H9 (cell line): Measurements from ENCODE around the gene NCEH1. TPM values are rescaled to one million over a fixed set of nuclear protein-coding genes. Genes with fewer than 3 reads are reported as not detected.

Experiments used
- DNase-seq: peaks from one replicate; pipeline ENCODE4 v3.0.0-alpha.2; 2017
- H2AFZ ChIP-seq: one replicate; pipeline ENCODE4 v1.6.1; 2013; ENCODE audit warnings: mild to moderate bottlenecking, low read length, control low read depth, moderate library complexity
- H2AK5ac ChIP-seq: 2 replicates; pipeline ENCODE4 v1.6.1; 2013; ENCODE audit warnings: low read length, control low read depth, mixed read lengths; ENCODE audit not compliant: insufficient read length
- H2BK120ac ChIP-seq: one replicate; pipeline ENCODE4 v1.6.1; 2013; ENCODE audit warnings: low read depth, mild to moderate bottlenecking, low read length, control low read depth, inconsistent platforms; ENCODE audit not compliant: poor library complexity, severe bottlenecking
- H2BK12ac ChIP-seq: 2 replicates; pipeline ENCODE4 v1.6.1; 2013; ENCODE audit warnings: low read length, control low read depth, mixed read lengths, low read depth; ENCODE audit not compliant: insufficient read length
- H2BK15ac ChIP-seq: 2 replicates; pipeline ENCODE4 v1.6.1; 2013; ENCODE audit warnings: low read depth, low read length, control low read depth
- H2BK20ac ChIP-seq: one replicate; pipeline ENCODE4 v1.6.1; 2013; ENCODE audit warnings: low read depth, mild to moderate bottlenecking, low read length, control low read depth, inconsistent platforms; ENCODE audit not compliant: poor library complexity, severe bottlenecking
- H2BK5ac ChIP-seq: 2 replicates; pipeline ENCODE4 v1.6.1; 2013; ENCODE audit warnings: low read length, control low read depth, mixed read lengths; ENCODE audit not compliant: insufficient read length
- H3K14ac ChIP-seq: 2 replicates; pipeline ENCODE4 v1.6.1; 2013; ENCODE audit warnings: low read length, control low read depth; ENCODE audit not compliant: insufficient read depth
- H3K18ac ChIP-seq: 2 replicates; pipeline ENCODE4 v1.6.1; 2013; ENCODE audit warnings: low read depth, mild to moderate bottlenecking, mixed read lengths, low read length, control low read depth; ENCODE audit not compliant: insufficient read length
- H3K23ac ChIP-seq: 2 replicates; pipeline ENCODE4 v1.6.1; 2013; ENCODE audit warnings: low read length, control low read depth, mixed read lengths, low read depth; ENCODE audit not compliant: insufficient read length
- H3K23me2 ChIP-seq: 2 replicates; pipeline ENCODE4 v1.6.1; 2013; ENCODE audit warnings: low read depth, mild to moderate bottlenecking, mixed read lengths, low read length, control low read depth; ENCODE audit not compliant: insufficient read length, poor library complexity, severe bottlenecking
- H3K27ac ChIP-seq: 2 replicates; pipeline ENCODE4 v1.5.1; 2013; ENCODE audit warnings: low read length, control low read depth, mixed read lengths, low read depth; ENCODE audit not compliant: insufficient read length
- H3K27me3 ChIP-seq: 2 replicates; pipeline ENCODE4 v1.6.1; 2013; ENCODE audit warnings: low read length, control low read depth, inconsistent platforms; ENCODE audit not compliant: insufficient read depth
- H3K4ac ChIP-seq: 2 replicates; pipeline ENCODE4 v1.6.1; 2013; ENCODE audit warnings: low read depth, mild to moderate bottlenecking, control low read depth, inconsistent platforms, low read length, moderate library complexity
- H3K4me1 ChIP-seq: 2 replicates; pipeline ENCODE4 v1.6.1; 2013; ENCODE audit warnings: low read length, control low read depth, inconsistent platforms; ENCODE audit not compliant: insufficient read depth
- H3K4me2 ChIP-seq: 2 replicates; pipeline ENCODE4 v1.6.1; 2013; ENCODE audit warnings: low read length, control low read depth, mixed read lengths; ENCODE audit not compliant: insufficient read length, insufficient read depth
- H3K56ac ChIP-seq: 2 replicates; pipeline ENCODE4 v1.6.1; 2013; ENCODE audit warnings: low read depth, mild to moderate bottlenecking, mixed read lengths, low read length, control low read depth; ENCODE audit not compliant: insufficient read length
- H3K79me1 ChIP-seq: 2 replicates; pipeline ENCODE4 v1.6.1; 2013; ENCODE audit warnings: low read depth, mild to moderate bottlenecking, moderate library complexity, low read length, control low read depth, inconsistent platforms; ENCODE audit not compliant: insufficient read depth, poor library complexity, severe bottlenecking
- H3K79me2 ChIP-seq: 2 replicates; pipeline ENCODE4 v1.6.1; 2013; ENCODE audit warnings: low read length, control low read depth, inconsistent platforms; ENCODE audit not compliant: insufficient read depth
- H3K9ac ChIP-seq: 2 replicates; pipeline ENCODE4 v1.6.1; 2013; ENCODE audit warnings: low read length, control low read depth, mixed read lengths; ENCODE audit not compliant: insufficient read length; ENCODE audit errors: extremely low read depth
- H3K9me3 ChIP-seq: one replicate; pipeline ENCODE4 v1.6.1; 2013; ENCODE audit warnings: low read depth, low read length, inconsistent platforms; ENCODE audit not compliant: control insufficient read depth
- H3T11ph ChIP-seq: one replicate; pipeline ENCODE4 v1.6.1; 2013; ENCODE audit warnings: mild to moderate bottlenecking, low read length, control low read depth, inconsistent platforms
- H4K20me1 ChIP-seq: one replicate; pipeline ENCODE4 v1.6.1; 2013; ENCODE audit not compliant: control insufficient read depth, insufficient read length, insufficient read depth
- H4K5ac ChIP-seq: 2 replicates; pipeline ENCODE4 v1.6.1; 2013; ENCODE audit warnings: low read depth, mild to moderate bottlenecking, mixed read lengths, low read length, control low read depth; ENCODE audit not compliant: insufficient read length
- H4K8ac ChIP-seq: replicated peaks from 2 replicates; pipeline ENCODE4 v1.6.1; 2013; ENCODE audit warnings: low read length, control low read depth, mixed read lengths, low read depth; ENCODE audit not compliant: insufficient read length
- H4K91ac ChIP-seq: 2 replicates; pipeline ENCODE4 v1.6.1; 2013; ENCODE audit warnings: low read depth, mild to moderate bottlenecking, moderate library complexity, mixed read lengths, low read length, control low read depth; ENCODE audit not compliant: insufficient read length
- H3K27ac Mint-ChIP-seq, 3 experiments: 2 replicates in 2 of 3; 3 replicates in 1 of 3; pipeline ENCODE4 v1.8.0; 2020 to 2021; ENCODE audit warnings: mixed read lengths in 3 of 3, mild to moderate bottlenecking in 1 of 3, moderate library complexity in 1 of 3
- H3K27me3 Mint-ChIP-seq: 2 replicates; pipeline ENCODE4 v1.8.0; 2021; ENCODE audit warnings: low read depth, mild to moderate bottlenecking, moderate library complexity, mixed read lengths
- H3K36me3 Mint-ChIP-seq, 3 experiments: 2 replicates in 2 of 3; 3 replicates in 1 of 3; pipeline ENCODE4 v1.8.0; 2020 to 2021; ENCODE audit warnings: low read depth in 3 of 3, mixed read lengths in 3 of 3; ENCODE audit not compliant: insufficient read depth in 1 of 3
- H3K4me1 Mint-ChIP-seq, 2 experiments: 2 replicates each; pipeline ENCODE4 v1.8.0; 2020; ENCODE audit warnings: mixed read lengths in 2 of 2
- H3K4me3 Mint-ChIP-seq, 2 experiments: 2 replicates in 1 of 2; 3 replicates in 1 of 2; pipeline ENCODE4 v1.8.0; 2020 to 2021; ENCODE audit warnings: mild to moderate bottlenecking in 2 of 2, mixed read lengths in 2 of 2, moderate library complexity in 1 of 2
- H3K9me3 Mint-ChIP-seq, 2 experiments: 2 replicates in 1 of 2; 3 replicates in 1 of 2; pipeline ENCODE4 v1.8.0; 2020; ENCODE audit warnings: mild to moderate bottlenecking in 2 of 2, mixed read lengths in 2 of 2, moderate library complexity in 1 of 2
- WGBS: extraction: QIAGEN DNeasy Blood & Tissue Kit; methylation state at CpG from one replicate; pipeline ENCODE4 v1.1.7; 2013; ENCODE audit warnings: missing lambda C conversion rate, low lambda C conversion rate, mixed read lengths; ENCODE audit not compliant: insufficient read length; ENCODE audit errors: extremely low coverage; 5-methylcytosine and 5-hydroxymethylcytosine counted together
- total RNA-seq: library from RNA; stranded (reverse); gene quantifications from 2 replicates; pipeline ENCODE4 v1.2.1, GENCODE V29; 2021
- TF ChIP-seq, protein P1 (sequence below): fragments of 200-600 bp; sonication (generic); conservative IDR thresholded peaks from 3 replicates; pipeline ENCODE4 v1.8.0; 2021; ENCODE audit warnings: antibody characterized with exemption, mild to moderate bottlenecking

NCEH1 gene
- total RNA-seq, 1 experiment from 2014 or later, result 2.3 TPM

DNA sequence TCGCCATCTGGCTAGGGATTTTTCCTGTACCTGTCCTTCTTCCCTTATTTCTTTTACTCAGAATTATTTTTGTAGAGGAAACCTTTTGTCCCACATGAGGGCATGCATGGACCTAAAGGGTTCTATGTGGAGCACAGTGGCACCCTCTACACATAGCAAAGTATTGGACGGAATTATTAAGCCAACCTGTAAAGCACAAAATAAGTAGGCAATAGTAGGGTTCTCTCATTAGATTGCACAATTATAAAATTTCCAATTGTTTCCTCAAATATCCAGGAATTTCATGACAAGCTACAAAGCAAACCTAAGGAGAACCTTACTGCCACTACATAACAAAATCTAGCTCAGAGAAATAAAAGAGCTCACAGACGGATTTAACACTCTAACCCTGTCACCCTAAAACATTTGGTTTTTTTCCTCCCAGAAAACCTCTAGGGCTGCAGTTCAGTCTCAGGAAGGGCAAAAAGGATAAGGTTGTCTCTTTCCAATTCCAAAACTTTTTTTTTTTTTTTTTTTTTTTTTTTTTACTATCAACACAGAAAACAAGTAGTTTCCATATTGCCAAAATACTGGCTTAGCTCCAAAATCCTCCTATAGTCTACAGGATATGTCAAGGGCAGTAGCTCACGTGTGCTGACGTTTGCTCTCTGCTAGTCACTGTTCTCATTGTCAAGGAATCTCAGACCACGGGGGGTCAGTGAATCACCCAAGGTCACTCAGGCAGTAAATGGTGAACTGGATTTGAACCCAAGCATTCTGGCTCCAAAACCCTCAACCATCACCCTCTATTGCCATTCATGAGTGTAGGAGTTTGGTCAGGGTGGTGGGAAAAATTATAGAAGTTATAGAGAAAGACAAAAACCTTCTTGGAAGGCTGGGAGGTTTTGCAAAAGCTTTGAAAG is 52.3 kb downstream of the NCEH1 start:
- no peaks in the 10 kb centered on the region for H3K4me1 ChIP-seq
- no peak overlapping the region for H3K56ac ChIP-seq
- no peaks in the 10 kb centered on the region for H3K79me1 ChIP-seq
- no peak overlapping the region for H4K8ac ChIP-seq
- H2BK120ac ChIP-seq, result no peak overlapping the region
- no peak overlapping the region for H3K27ac ChIP-seq
- no peaks in the 10 kb centered on the region for H3K27me3 Mint-ChIP-seq
- H3K36me3 Mint-ChIP-seq, result no peaks in the 10 kb centered on the region; a peak in 2 of 7 replicates
- peaks cover 2 to 8% of the 10 kb centered on the region in 2 experiments; a peak in 2 of 5 replicates for H3K9me3 Mint-ChIP-seq
- no peak overlapping the region for H3K4ac ChIP-seq
- H4K91ac ChIP-seq, result no peak overlapping the region
- H3K14ac ChIP-seq, result no peak overlapping the region
- no peaks in the 10 kb centered on the region for H4K20me1 ChIP-seq
- H2BK12ac ChIP-seq, result no peak overlapping the region
- H3K18ac ChIP-seq, result no peak overlapping the region
- peak overlapping the region in 2 of 3 experiments; percentile 16 to 36; a peak in 1 of 7 replicates for H3K27ac Mint-ChIP-seq
- DNase-seq, result no peak
- H4K5ac ChIP-seq, result no peak overlapping the region
- H3T11ph ChIP-seq, result no peak overlapping the region
- no peak overlapping the region for H3K4me3 Mint-ChIP-seq
- no peak overlapping the region for H3K4me2 ChIP-seq
- no peak overlapping the region for H2BK5ac ChIP-seq
- H3K27me3 ChIP-seq, result no peaks in the 10 kb centered on the region
- no CpG with 5 or more reads among the region's 6 CpGs for WGBS
- H3K79me2 ChIP-seq, result no peaks in the 10 kb centered on the region
- H3K4me1 Mint-ChIP-seq, result peaks cover 5 to 6% of the 10 kb centered on the region in 2 experiments
- no peak overlapping the region for H3K23ac ChIP-seq
- H3K23me2 ChIP-seq, result no peaks in the 10 kb centered on the region
- H2AK5ac ChIP-seq, result no peak overlapping the region
- no peak overlapping the region for H3K9ac ChIP-seq
- H2BK20ac ChIP-seq, result no peak overlapping the region
- H2BK15ac ChIP-seq, result no peak overlapping the region
- no peak overlapping the region for H2AFZ ChIP-seq
- TF ChIP-seq, protein P1, sequence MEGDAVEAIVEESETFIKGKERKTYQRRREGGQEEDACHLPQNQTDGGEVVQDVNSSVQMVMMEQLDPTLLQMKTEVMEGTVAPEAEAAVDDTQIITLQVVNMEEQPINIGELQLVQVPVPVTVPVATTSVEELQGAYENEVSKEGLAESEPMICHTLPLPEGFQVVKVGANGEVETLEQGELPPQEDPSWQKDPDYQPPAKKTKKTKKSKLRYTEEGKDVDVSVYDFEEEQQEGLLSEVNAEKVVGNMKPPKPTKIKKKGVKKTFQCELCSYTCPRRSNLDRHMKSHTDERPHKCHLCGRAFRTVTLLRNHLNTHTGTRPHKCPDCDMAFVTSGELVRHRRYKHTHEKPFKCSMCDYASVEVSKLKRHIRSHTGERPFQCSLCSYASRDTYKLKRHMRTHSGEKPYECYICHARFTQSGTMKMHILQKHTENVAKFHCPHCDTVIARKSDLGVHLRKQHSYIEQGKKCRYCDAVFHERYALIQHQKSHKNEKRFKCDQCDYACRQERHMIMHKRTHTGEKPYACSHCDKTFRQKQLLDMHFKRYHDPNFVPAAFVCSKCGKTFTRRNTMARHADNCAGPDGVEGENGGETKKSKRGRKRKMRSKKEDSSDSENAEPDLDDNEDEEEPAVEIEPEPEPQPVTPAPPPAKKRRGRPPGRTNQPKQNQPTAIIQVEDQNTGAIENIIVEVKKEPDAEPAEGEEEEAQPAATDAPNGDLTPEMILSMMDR, result 0 out of 3 replicates have a peak, but pooled peaks have one; percentile 3
- H3K9me3 ChIP-seq, result no peaks in the 10 kb centered on the region
